Neural crest cell (in vitro differentiated cells): Measurements from ENCODE around the gene HDAC5. TPM values are rescaled to one million over a fixed set of nuclear protein-coding genes. Genes with fewer than 3 reads are reported as not detected.
A peak's percentile ranks its signal among the peaks of the same experiment; 100 is the strongest.

Source experiments
- DNase-seq: peaks from one replicate; pipeline ENCODE4 v3.0.0; 2021; ENCODE audit warnings: low read depth, mixed read lengths, low spot score
- H3K27ac Mint-ChIP-seq: one replicate; pipeline ENCODE4 v1.8.0; 2021; ENCODE audit warnings: mild to moderate bottlenecking, mixed read lengths; ENCODE audit not compliant: unreplicated experiment
- H3K27me3 Mint-ChIP-seq: 2 replicates; pipeline ENCODE4 v1.8.0; 2021; ENCODE audit warnings: low read depth, mild to moderate bottlenecking, mixed read lengths
- H3K36me3 Mint-ChIP-seq: 2 replicates; pipeline ENCODE4 v1.8.0; 2021; ENCODE audit warnings: low read depth, mild to moderate bottlenecking, mixed read lengths
- H3K4me1 Mint-ChIP-seq: 2 replicates; pipeline ENCODE4 v1.8.0; 2021; ENCODE audit warnings: mixed read lengths
- H3K4me3 Mint-ChIP-seq: one replicate; pipeline ENCODE4 v1.8.0; 2021; ENCODE audit warnings: mild to moderate bottlenecking, mixed read lengths
- H3K9me3 Mint-ChIP-seq: 2 replicates; pipeline ENCODE4 v1.8.0; 2021; ENCODE audit warnings: mixed read lengths
- total RNA-seq: library from RNA; stranded (reverse); gene quantifications from 2 replicates; pipeline ENCODE4 v1.2.1, GENCODE V29; 2021
- TF ChIP-seq, protein P1 (sequence below): fragments of 200-600 bp; sonication (generic); conservative IDR thresholded peaks from 2 replicates; pipeline ENCODE4 v1.5.0; 2021; ENCODE audit warnings: antibody characterized with exemption, mild to moderate bottlenecking

Gene HDAC5
- total RNA-seq, 1 donor from 2014 or later, result 27.1 TPM

DNA sequence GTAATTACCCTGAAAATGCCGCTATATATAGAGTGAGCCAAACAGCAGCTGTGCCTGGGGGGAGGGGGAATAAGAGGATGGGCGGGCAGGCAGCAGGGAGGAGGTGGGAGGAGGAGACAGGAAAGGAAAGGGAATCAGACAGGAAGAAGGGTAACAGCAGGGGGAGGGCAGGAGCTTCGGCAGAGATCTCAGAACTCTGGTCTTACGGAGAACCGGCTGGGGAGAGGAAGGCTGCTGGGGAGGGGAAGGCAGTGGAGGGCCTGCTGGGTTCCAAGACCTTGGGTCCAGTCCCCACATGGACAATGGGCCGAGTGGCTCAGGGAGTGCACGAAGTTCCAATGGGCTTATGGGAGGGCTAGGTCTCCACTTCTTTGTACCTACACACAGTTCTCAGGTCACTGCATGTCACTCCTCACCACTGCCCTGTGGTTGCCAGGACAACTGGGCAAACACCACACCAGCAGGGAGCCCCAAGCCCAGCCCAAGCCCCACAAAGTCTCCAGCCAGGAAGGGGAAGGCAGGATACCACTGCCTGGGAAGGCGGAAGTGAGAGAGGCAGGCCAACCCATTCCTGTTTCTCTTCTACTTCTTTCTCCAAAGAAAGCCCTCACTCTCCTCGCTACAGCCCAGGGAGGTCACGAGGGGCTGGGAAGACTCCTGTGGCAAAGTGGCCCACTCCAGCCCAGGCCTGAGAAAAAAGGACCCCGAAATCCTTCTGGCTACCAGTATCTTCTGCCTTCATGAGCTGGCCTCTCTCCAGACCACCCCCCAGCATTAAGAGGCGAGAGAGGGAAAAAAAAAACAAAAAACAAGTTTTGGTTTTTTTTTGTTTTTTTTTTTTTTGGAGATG, 27.6 kb downstream of the HDAC5 start:
- H3K4me1 Mint-ChIP-seq, result peaks cover 26% of the 10 kb centered on the region
- H3K9me3 Mint-ChIP-seq, result no peaks in the 10 kb centered on the region
- no peaks in the 10 kb centered on the region for H3K27me3 Mint-ChIP-seq
- H3K36me3 Mint-ChIP-seq, result no peaks in the 10 kb centered on the region
- peak overlapping the region; percentile 80 for H3K4me3 Mint-ChIP-seq
- peak overlapping the region; percentile 99 for H3K27ac Mint-ChIP-seq
- DNase-seq, result peak; percentile 63
- TF ChIP-seq, protein P1, sequence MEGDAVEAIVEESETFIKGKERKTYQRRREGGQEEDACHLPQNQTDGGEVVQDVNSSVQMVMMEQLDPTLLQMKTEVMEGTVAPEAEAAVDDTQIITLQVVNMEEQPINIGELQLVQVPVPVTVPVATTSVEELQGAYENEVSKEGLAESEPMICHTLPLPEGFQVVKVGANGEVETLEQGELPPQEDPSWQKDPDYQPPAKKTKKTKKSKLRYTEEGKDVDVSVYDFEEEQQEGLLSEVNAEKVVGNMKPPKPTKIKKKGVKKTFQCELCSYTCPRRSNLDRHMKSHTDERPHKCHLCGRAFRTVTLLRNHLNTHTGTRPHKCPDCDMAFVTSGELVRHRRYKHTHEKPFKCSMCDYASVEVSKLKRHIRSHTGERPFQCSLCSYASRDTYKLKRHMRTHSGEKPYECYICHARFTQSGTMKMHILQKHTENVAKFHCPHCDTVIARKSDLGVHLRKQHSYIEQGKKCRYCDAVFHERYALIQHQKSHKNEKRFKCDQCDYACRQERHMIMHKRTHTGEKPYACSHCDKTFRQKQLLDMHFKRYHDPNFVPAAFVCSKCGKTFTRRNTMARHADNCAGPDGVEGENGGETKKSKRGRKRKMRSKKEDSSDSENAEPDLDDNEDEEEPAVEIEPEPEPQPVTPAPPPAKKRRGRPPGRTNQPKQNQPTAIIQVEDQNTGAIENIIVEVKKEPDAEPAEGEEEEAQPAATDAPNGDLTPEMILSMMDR, result no peak

GRCh38 chr17:44095388-44095646, 28.1 kb downstream of the HDAC5 start:
- Mint-ChIP-seq H3K4me3 (peak overlapping the region; percentile 80), H3K36me3 (no peaks in the 10 kb centered on the region), H3K27ac (peak overlapping the region; percentile 99), H3K9me3 (no peaks in the 10 kb centered on the region), H3K27me3 (no peaks in the 10 kb centered on the region), H3K4me1 (peaks cover 26% of the 10 kb centered on the region)
- DNase-seq, result no peak
- TF ChIP-seq, protein P1, result no peak

- Mint-ChIP-seq H3K4me3 (peak overlapping the region; percentile 80), H3K27ac (no peak overlapping the region), H3K9me3 (no peaks in the 10 kb centered on the region), H3K27me3 (no peaks in the 10 kb centered on the region), H3K4me1 (peaks cover 26% of the 10 kb centered on the region), H3K36me3 (no peaks in the 10 kb centered on the region)
- no peak for DNase-seq
- TF ChIP-seq, protein P1, result no peak
Observed at GRCh38 chr17:44094701-44095387, 28.6 kb downstream of the HDAC5 start.

GRCh38 chr17:44093231-44093900, 30.1 kb downstream of the HDAC5 start:
- peak overlapping the region; percentile 47 for H3K4me3 Mint-ChIP-seq
- no peaks in the 10 kb centered on the region for H3K36me3 Mint-ChIP-seq
- no peak overlapping the region for H3K27ac Mint-ChIP-seq
- no peaks in the 10 kb centered on the region for H3K9me3 Mint-ChIP-seq
- peaks cover 31% of the 10 kb centered on the region for H3K4me1 Mint-ChIP-seq
- H3K27me3 Mint-ChIP-seq, result no peaks in the 10 kb centered on the region
- no peak for DNase-seq
- TF ChIP-seq, protein P1, result no peak

- no peak overlapping the region for H3K27ac Mint-ChIP-seq
- TF ChIP-seq, protein P1, result no peak
- no peaks in the 10 kb centered on the region for H3K27me3 Mint-ChIP-seq
- no peak for DNase-seq
- H3K4me3 Mint-ChIP-seq, result peak overlapping the region; percentile 10
- H3K9me3 Mint-ChIP-seq, result no peaks in the 10 kb centered on the region
- peaks cover 39% of the 10 kb centered on the region for H3K4me1 Mint-ChIP-seq
- no peaks in the 10 kb centered on the region for H3K36me3 Mint-ChIP-seq
Observed at GRCh38 chr17:44092051-44092450, 31.4 kb downstream of the HDAC5 start.
